ENCODE data around the gene SOCS2.
"Not testable (repeated sequence)": the region's sequence is repeated elsewhere in the genome, so short reads cannot be mapped to it uniquely, and the experiment has no call there.

The SOCS2 gene

GRCh38 chr12:93571925-93572711 lies at the start of gene SOCS2:
Gene SOCS2 (plus strand): TSS chr12:93572675. CDS start chr12:93572898, 223 bp downstream.
- DNase-seq: peak; percentile 47 to 57

DNA sequence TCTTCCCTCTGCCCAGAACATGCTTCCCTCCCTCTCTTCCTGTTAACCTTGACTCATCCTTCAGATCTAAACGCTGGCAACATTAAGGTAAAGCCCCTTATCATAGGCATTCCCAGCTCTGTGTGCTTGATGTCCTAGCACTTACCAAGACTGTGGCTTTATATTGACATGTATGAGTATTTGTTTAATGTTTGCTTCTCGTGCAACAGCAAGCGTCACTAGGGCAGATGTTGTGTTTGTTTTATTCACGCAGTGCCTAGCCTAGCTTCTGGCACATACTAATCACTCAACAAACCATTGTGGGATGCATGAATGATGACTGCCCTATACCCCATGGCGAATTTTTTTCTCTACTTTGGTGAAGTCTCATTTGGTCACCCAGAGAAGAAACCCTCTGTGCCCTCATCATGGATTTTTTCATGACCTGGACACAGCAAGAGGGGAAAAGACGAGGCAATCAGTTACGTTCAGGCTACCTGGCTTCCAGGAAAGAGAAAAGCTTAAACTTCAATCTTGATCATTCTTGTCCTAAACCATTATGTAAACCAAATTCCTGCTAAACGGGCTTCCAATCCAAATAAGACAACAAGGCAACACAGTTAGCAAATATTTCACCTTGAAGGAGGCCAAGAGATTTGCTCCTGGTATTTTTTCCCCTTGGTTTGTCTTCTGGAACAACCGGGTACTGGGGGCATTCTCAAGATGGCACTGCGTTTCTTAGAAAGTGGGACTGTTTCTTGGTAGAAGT lies 47.9 kb upstream of the SOCS2 start:
- no peak for DNase-seq

DNA sequence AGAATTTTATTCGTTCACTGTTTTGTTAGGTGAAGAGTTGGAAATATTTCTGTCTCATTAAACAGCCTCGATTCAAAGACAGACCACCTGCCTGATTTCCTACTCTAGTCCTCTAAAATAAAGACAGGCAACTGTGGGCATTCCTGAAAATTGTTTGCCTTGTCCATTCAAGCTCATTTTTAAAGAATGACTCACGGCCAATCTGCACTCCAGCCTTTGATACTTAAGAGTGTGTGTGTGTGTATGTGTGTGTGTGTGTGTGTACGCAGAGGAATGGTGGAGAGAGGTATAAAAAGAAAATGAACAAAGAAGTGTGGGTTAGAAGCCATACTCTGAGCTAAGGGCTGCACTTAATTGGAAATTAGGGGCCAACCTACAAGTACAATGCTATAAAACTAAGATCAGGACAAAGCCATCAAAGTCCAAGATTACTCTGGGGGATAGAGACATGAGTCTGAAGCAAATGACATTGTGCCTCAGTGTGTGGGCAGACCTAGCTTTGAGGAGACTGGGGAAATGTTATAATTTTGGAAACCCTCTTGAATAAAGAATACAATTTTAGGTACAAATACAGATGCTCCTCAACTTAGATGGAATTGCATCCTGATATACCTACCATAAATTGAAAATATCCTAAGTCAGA lies 45.6 kb upstream of the SOCS2 start:
- DNase-seq: no peak

GRCh38 chr12:93530358-93530757 lies 42.1 kb upstream of the SOCS2 start:
- no peak for DNase-seq

DNA sequence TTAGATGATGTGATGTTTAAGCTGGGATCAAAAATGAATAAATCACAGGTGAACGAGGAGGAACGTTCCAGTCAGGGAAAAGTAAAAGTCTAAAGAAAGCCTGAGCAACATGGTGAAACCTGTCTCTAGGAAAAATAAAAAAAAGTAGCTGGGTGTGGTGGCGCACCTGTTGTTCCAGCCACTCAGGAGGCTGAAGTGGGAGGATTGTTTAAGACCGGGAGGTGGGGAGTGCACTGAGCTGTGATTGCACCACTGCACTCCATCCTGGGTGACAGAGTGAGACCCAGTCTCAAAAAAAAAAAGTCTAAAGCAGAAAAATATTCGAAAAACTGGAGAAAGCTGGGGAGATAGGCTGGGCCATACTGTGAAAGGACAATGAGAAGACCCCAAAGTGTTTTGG lies 39.2 kb upstream of the SOCS2 start:
- DNase-seq: no peak

GRCh38 chr12:93536111-93536765 lies 36.2 kb upstream of the SOCS2 start:
- no peak for DNase-seq

- DNase-seq: no peak
Observed at GRCh38 chr12:93536766-93537488, 35.5 kb upstream of the SOCS2 start.

- no peak for DNase-seq
Observed at GRCh38 chr12:93537769-93538168, 34.7 kb upstream of the SOCS2 start.

DNA sequence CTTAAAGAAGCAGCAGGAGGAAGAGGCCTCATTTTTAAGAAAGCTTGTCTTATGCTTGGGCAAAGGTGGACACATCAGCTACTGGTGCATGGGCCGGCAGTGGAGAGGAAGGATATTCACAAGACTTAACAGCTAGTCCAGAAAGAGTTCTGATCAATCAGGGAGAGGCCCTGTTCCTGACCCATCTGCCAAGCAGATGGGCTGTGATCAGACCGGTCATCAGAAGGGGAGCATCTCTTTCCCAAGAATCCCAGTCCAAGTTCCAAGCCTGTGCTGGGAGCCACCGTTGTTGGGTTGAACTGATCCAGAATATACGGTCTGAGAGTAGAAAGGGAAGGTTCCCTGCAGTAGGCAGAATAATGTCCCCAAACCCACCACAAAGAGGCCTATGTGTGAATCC lies 32.7 kb upstream of the SOCS2 start:
- DNase-seq: no peak

DNA sequence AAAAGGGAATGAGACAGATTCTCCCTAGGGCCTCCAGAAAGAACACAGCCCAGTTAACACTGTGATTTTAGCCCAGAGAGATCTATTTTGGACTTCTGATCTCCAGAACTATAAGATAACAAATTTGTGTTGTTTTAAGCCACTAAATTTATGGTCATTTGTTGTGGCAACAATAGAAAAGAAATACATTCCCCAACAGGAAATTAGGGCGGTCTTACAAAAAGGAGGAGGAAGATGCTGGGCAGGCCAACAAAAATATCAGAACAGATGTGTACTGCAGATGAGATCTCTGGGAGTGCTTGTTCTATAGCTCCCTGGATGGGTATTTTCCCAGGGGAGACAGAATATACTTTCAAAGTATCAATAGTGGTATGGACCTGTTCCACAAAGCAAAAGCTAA lies 32.0 kb upstream of the SOCS2 start:
- no peak for DNase-seq

DNA sequence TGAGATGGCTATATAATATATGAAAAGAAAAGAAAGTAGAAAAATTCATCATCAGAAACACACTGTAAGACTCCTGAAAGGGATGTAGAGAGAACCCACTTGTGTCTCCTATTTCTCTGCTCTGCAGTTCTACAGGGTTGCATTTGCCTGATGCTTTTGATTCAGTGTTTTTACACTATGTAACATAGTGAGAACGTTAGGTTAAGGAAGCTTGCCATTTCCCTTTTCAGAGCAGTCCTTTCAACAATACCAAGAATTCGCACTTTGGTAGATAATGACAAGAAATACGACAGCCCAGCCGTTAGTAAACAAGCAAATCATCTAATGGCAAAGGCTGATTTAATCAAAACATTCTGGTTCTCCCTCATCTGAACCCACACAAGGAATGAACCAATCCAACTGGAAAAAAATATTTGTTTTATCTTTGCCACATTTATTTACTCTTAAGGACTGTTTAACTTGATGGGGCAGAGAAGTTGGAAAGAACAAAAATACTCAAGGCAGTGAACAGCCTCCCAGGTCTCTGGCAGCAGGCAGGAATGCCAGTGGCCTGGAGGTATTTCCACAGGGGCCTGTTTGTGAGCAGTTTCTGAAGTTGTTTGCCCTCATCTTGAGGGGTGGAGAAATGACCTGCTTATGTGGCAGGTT lies 30.8 kb upstream of the SOCS2 start:
- DNase-seq: no peak

DNA sequence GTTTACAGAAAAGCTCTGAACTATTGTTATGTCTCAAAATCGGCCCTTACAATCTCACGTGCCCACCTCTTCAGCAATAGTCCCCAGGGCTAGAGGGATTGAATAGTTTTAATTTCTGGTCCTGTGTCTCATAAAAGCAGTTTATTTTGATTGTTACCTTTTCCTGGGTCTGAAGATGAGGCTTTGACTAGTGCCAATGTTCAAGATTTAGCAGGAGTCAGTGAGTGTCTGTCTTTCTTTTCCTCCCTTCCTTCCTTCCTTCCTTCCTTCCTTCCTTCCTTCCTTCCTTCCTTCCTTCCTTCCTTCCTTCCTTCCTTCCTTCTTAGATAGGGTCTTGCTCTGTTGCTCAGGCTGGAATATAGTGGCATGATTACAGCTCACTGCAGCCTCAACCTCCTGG lies 24.7 kb upstream of the SOCS2 start:
- no peak for DNase-seq

DNA sequence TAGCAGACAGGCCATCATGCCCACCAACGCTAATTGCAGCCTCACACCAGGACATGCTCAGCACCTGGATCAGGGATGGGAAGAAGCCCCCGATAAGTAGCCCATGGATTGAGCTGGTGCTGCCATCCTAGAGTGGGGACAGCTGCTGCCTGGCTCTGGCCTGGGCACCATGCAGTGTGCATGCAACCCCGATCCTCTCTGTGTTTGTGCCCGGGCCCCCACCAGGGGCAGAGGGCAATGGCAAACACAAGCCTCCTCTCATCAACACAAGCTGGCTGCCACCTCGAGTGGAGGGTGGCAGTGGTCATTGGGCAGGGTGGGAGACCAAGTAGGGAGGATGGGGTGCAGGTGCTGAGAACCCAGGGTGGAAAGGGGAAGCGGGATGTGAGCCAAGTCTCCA lies 23.3 kb upstream of the SOCS2 start:
- DNase-seq: no peak

DNA sequence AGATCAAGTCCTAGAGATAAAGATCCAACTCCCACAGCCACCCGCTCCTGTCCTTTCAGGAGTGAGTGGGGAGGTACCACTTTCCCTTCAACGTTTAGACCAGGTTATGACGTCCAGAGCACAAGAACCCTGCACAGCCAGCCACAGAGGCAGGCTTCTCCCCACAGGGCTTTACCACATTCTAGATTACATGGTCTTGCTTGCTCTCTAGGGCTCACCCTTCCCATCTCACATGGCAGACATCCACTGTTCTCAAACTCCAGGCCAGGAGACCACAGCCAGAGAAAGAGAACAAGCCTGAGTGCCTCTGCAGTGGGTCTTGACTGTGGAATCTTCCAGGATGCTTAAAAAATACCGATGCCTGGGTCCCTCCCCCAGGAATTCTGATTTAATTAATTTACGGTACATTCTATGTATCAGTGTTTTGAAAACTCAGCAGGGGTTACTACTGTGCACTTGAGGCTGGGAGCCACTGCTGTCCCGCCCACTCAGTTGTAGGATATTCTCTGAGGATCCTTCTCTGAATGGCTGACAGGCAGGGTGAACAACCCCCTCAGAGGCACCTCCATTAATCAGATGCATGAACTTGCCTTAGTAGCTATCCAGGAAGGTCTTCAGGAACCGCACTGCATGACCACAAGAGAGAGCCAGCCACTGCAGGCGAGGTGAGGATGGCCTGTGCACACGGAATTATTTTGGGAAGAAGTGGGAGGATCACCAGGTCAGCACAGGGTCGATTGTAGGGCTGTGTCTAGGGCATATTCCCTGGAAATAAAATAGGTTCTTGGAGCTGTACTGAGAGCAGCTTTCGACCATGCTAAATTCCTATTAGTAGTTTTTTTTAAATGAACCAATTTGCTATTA lies 21.5 kb upstream of the SOCS2 start:
- no peak for DNase-seq

GRCh38 chr12:93552427-93552826 lies 20.0 kb upstream of the SOCS2 start:
- no peak for DNase-seq

- not testable (repeated sequence) for DNase-seq
Observed at GRCh38 chr12:93557879-93558278, 14.6 kb upstream of the SOCS2 start.

GRCh38 chr12:93558685-93559084 lies 13.8 kb upstream of the SOCS2 start:
- not testable (repeated sequence) for DNase-seq

- no peak for DNase-seq
Observed at GRCh38 chr12:93563807-93564538, 8.5 kb upstream of the SOCS2 start.

DNA sequence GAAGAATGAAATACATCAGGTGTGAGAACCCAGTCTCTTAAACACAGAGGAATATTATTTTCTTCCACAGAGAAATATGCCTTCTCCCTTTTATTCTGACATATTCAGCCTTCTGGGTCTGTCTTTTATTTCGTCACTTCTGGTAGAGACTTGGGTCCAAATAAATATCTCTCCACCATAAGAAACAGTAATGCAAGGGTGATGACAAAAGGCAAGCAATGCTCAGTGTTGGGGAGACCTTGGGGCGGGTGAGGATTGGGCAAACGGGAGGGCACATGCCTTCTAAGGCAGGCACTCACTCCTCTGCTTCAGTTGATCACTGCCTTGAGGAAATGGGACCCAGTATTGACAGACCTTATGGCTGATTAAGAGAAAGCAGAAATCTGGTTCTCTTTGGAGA lies 6.7 kb upstream of the SOCS2 start:
- DNase-seq: no peak

GRCh38 chr12:93567174-93567573 lies 5.3 kb upstream of the SOCS2 start:
- DNase-seq: no peak

Measured in activated T-cell treated with anti-CD3 and anti-CD28 coated beads, Interleukin-2, amount 50 U/mL, for 48 hours (primary cell).